Epithelial cell of proximal tubule (primary cell): ENCODE measurements around the gene RPS19. TPM values are rescaled to one million over a fixed set of nuclear protein-coding genes. Genes with fewer than 3 reads are reported as not detected.

Source experiments
- DNase-seq: peaks from one replicate; pipeline ENCODE4 v3.0.0-alpha.2; 2011; ENCODE audit warnings: low read depth
- H3K4me3 ChIP-seq: 2 replicates; pipeline ENCODE4 v1.5.1; 2011; ENCODE audit warnings: low read depth, mild to moderate bottlenecking, low read length
- total RNA-seq: library from RNA; depleted of rRNA; stranded (reverse); fragments of >200 nt; gene quantifications from 2 replicates; pipeline ENCODE4 v1.2.3, GENCODE V29; 2015
- TF ChIP-seq, protein P1 (sequence below): conservative IDR thresholded peaks from 2 replicates; pipeline ENCODE4 v1.5.1; 2012; ENCODE audit warnings: low read depth, mild to moderate bottlenecking, low read length

RPS19 gene
- total RNA-seq, 1 donor from 2014 or later: 1,845 TPM

DNA sequence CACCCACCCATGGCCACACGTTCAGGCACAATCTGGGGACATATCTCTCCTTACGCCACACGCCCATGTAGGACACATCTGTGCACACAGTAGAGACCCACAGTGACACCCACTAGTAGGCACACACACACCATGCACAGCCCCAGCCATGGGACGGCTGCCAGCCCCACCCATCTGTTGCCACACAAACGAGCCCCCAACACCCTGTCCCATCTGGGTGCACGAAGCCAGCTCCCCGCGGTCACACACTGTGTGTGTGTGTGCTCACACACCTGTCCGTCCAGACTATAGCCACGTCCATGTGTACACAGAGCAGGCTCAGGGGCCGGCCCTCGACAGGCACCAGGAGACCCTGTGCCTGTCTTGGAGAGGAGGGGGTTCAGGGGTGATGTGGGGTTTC, 57.6 kb downstream of the RPS19 start:
- DNase-seq: no peak

DNA sequence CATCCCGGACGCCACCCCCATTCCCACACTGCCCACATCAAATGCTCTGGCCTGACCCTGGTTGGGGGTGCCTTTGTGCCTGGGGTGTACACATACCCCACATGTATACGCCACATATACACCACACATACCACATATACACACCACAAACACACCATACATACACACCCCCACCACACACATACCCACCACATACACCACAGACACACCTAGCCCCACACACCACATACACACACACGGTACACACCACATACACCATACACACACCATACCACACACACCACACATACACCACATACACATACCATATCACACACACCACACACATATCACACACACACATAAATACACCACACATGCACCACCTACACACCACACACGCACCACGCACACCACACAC, 58.0 kb downstream of the RPS19 start:
- H3K4me3 ChIP-seq: no peak overlapping the region
- TF ChIP-seq, protein P1, sequence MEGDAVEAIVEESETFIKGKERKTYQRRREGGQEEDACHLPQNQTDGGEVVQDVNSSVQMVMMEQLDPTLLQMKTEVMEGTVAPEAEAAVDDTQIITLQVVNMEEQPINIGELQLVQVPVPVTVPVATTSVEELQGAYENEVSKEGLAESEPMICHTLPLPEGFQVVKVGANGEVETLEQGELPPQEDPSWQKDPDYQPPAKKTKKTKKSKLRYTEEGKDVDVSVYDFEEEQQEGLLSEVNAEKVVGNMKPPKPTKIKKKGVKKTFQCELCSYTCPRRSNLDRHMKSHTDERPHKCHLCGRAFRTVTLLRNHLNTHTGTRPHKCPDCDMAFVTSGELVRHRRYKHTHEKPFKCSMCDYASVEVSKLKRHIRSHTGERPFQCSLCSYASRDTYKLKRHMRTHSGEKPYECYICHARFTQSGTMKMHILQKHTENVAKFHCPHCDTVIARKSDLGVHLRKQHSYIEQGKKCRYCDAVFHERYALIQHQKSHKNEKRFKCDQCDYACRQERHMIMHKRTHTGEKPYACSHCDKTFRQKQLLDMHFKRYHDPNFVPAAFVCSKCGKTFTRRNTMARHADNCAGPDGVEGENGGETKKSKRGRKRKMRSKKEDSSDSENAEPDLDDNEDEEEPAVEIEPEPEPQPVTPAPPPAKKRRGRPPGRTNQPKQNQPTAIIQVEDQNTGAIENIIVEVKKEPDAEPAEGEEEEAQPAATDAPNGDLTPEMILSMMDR: no peak
- no peak for DNase-seq

More for the DNA sequence above, 57.6 kb downstream of the RPS19 start:
- TF ChIP-seq, protein P1: no peak
- no peak overlapping the region for H3K4me3 ChIP-seq

DNA sequence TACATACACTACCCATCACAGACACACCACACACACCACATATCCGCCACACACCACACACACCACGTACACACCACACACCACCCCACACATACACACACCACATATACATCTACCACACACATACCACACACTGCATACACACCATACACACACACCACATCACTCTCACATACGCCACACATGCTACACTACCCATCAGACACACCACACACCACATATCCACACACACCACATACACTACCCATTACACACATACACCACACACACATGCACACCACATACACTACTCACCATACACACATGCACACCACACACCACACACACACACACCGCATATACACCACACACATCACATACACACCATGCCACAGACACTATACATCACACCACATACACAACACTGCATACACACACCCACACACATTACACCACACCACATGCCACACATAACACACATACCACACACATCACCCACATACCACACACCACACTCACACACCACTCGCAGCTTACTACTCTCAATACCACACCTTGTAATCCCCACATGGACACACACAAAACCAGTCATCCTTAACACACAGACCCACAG, 58.7 kb downstream of the RPS19 start:
- TF ChIP-seq, protein P1: no peak
- no peak overlapping the region for H3K4me3 ChIP-seq
- no peak for DNase-seq

DNA sequence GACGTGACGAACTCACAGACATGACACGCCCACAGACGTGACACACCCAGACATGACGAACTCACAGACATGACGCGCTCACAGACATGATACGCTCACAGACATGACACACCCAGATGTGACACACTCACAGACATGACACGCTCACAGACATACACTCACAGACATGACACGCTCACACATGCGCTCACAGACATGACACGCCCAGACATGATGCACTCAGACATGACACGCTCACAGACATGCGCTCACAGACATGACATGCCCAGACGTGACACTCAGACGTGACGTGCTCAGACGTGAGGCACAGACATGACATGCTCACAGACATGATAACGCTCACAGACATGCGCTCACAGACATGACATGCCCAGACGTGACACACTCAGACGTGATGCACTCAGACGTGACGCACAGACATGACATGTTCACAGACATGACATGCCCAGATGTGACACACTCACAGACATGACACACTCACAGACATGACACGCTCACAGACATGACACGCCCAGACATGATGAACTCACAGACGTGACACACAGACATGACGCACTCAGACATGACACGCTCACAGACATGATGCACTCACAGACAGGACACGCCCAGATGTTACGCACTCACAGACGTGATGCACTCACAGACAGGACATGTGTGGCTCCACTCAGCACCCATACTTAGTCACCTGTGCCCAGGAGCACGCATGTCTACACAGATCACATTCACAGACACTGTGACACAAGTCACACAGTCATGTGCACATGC, 60.1 kb downstream of the RPS19 start:
- no peak overlapping the region for H3K4me3 ChIP-seq
- TF ChIP-seq, protein P1: no peak
- DNase-seq: no peak

DNA sequence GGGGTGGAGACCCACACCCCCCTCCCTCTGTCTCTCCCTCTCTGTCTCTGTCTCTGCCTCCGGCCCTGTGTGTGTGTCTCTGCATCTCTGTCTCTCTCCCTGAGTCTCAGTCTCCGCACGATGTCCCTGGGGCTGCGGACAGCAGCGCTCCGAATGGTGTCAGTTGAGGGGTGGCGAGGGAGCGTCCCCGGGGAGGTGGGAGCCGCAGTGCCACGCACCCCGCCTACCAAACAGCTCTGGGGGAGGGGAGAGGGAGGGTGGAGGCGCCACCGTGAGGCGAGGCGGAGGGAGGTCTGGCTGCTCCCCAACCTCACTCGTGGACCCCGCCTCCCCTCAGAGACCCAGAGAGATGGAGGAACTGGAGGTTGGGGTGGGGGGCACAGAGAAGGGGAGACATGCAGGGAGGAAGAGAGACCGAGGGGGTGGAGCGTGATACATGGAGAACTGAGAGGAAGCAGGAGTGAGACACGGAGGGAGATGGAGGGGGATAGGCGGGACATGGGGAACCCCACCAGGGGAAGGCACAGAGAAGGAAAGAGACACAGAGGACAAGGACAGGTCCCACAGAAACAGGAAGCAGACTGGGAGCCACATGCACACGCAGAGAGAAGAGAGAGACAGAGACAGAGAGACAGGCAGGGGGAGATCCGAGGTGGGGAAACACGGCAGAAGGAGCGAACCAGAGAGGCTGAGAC, 61.0 kb downstream of the RPS19 start:
- DNase-seq: no peak
- H3K4me3 ChIP-seq: no peak overlapping the region
- TF ChIP-seq, protein P1: no peak

GRCh38 chr19:41921577-41922576, 61.8 kb downstream of the RPS19 start:
- TF ChIP-seq, protein P1: no peak
- H3K4me3 ChIP-seq: no peak overlapping the region
- no peak for DNase-seq
